Measurements from ENCODE around the gene PFKFB4.
"Not testable (repeated sequence)": the region's sequence is repeated elsewhere in the genome, so short reads cannot be mapped to it uniquely, and the experiment has no call there.

Gene PFKFB4

DNA sequence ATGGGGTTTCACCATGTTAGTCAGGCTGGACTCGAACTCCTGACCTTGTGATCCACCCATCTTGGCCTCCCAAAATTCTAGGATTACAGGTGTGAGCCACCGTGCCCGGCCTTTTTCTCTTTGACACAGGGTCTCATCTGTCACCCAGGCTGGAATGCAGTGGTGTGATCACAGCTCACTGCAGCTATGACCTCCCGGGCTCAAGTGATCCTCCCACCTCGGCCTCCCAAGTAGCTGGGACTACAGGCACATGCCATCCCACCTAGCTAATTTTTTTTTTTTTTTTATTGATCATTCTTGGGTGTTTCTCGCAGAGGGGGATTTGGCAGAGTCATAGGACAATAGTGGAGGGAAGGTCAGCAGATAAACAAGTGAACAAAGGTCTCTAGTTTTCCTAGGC lies 73.8 kb downstream of the PFKFB4 start:
- DNase-seq: not testable (repeated sequence)

DNA sequence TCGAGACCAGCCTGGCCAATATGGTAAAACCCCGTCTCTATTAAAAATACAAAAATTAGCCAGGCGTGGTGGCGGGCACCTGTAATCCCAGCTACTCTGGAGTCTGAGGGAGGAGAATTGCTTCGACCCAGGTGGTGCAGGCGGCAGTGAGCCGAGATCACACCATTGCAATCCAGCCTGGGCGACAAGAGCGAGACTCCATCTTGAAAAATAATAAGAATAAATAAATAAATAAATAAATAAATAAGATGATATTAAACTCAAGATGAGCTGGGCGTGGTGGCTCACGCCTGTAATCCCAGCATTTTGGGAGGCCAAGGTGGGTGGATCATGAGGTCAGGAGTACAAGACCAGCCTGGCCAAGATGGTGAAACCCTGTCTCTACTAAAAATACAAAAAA lies 75.7 kb downstream of the PFKFB4 start:
- not testable (repeated sequence) for DNase-seq

DNA sequence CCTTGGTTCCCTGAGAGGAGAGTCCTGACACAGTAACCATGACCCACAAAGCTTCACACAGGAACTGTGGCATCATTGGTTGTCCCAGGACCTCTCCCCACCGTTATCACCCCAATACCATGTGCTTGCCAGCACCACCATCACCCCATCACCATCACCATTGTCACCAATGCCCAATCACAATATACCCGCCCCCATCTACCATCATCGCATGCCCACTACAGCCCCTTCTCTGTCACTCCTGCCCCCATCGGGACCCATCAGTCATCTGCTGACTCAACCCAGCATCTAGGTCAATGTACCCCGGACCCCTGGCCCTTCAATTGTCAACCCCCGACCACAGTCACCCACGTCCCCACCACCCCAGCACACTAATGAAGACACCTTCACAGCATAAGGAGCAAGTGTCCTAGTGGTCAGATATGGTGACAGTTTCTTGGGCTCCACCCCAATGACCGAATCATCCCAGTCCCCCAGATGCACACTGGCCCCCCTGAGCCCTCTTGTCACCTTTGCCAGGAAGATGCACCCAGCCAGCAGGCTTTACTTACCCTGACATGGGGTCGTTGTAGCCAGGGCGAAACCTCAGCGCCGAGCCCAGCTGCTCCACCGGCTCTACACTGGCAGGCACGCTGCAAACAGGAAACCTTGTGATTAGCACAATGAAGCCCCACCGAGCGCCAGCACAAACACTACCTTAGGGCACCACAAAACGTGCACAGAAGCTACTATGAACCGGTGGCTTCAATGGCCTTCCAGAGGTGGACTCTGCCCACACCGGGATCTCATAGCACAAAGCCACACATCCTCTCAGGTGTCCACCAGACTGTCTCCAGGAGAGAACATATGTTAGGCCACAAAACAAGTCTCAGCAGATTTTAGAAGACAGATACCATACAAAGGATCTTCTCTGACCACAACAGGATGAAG lies 77.7 kb downstream of the PFKFB4 start:
- DNase-seq: peak; percentile 27

DNA sequence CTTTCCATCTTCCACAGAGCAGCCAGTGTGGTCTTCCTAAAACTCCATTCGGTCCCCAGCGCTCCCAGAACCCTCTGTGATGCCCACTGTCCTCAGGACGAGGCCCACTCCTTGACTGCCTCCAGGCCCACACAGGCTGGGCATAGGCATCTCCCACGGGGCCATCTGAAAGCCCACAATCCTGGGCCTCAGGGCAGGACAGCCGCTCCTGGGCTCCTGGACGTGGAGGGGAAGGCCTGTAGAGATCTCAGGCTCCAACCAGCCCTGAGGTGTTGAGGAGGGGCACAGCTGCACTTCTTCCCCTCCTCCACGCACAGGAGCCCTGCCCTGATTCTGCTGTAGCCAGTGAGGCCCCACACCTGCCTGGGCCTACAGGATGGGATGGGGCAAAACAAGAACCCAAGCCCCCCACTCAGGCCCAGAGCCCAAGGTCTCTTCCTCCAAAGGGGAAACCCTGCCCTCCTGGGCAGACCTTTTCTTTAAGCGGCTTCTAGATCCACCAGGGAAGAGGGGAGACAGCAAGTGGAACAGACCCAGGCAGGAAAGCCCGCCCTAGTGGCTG lies 78.6 kb downstream of the PFKFB4 start:
- no peak for DNase-seq

DNA sequence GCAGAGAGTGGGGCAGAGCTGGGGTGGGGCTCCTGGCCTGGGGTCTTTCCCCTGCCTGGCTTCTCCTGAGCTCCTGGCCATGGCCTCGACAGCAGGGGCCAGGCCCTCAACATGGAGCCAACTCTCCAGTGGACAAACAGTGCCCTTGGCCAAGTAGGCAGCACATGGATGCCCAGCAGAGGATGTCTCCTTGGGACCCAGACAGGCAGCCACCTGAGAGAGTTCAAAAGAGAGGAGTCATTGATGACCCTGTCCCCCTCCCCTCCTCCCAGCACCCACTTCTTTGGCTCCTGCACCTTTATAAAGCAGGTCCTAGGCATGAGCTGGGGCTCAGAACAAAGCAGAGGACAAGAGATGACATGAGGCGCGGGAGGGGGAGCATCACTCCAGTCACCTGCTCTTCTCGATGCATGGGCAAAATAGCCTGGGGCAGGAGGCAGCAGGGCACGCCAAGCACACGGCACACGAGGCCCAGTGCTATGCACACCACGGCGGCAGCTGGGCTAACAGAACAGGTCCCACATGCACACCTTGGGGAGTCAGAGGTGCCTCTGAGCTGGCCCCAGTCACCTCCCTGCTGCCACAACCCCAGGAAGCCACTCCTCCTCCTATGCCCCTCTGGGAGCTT lies 80.1 kb downstream of the PFKFB4 start:
- DNase-seq: no peak

DNA sequence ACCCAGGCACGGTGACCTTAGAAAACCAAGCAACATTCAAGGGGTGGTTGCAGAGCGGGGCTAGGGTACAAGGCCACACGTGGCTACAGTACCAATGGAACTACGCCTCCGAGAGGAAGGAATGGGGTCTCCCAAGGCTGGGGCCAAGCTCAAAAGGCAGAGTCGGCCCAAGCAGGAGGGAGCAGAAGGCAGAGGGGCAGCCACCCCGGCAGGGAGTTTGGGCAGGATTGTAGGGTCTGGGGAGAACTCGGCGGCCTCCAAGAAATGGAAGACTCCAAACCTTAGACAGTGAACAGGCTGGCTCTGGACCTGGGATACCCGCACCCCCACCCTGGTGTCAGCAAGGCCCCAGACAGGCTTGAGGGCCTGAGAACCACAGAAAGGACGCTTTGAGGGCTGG lies 81.4 kb downstream of the PFKFB4 start:
- no peak for DNase-seq

DNA sequence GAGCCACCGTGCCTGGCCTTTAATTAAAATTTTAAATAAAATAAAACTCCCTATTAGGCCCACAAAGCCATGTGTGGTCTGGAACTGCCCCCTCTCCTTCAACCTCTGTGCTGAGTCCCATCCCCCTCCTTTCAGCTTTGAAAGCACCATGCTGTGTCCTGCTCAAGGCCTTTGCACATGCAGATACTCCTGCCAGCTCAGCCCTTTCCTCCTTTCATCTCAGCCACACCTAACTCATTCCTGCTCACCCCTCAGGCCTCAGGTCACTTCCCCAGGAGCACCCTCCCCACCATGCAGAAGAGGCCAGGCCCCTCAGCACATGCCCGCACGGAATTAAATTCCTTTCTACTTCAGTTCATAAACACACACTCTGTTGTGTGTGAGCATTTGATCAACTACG lies 82.0 kb downstream of the PFKFB4 start:
- no peak for DNase-seq

DNA sequence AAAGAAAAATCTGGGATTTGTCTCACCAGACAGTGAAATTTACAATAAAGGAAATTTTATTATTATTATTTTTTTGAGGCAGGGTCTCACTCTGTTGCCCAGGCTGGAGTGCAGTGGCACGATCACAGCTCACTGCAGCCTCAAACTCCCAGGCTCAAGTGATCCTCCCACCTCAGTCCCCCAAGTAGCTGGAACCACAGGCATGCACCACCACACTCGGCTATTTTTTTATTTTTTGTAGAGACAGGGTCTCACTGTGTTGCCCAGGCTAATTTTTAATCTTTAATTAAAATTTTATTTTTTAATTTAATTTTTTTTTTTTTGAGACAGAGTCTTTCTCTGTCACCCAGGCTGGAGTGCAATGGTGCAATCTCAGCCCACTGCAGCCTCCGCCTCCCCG lies 82.6 kb downstream of the PFKFB4 start:
- DNase-seq: not testable (repeated sequence)

DNA sequence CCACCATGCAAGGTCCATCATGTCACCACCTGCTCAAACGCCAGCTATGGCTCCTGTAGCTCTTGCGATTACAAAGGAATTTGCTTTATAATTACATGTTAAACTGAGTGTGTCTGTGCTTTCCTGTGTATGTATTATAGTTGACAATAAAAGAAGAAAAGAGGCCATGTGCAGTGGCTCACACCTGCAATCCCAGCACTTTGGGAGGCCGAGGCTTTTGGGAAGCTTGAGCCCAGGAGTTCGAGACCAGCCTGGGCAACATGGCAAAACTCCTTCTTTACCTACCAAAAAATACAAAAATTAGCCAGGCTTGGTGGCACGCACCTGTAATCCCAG lies 83.0 kb downstream of the PFKFB4 start:
- no peak for DNase-seq

DNA sequence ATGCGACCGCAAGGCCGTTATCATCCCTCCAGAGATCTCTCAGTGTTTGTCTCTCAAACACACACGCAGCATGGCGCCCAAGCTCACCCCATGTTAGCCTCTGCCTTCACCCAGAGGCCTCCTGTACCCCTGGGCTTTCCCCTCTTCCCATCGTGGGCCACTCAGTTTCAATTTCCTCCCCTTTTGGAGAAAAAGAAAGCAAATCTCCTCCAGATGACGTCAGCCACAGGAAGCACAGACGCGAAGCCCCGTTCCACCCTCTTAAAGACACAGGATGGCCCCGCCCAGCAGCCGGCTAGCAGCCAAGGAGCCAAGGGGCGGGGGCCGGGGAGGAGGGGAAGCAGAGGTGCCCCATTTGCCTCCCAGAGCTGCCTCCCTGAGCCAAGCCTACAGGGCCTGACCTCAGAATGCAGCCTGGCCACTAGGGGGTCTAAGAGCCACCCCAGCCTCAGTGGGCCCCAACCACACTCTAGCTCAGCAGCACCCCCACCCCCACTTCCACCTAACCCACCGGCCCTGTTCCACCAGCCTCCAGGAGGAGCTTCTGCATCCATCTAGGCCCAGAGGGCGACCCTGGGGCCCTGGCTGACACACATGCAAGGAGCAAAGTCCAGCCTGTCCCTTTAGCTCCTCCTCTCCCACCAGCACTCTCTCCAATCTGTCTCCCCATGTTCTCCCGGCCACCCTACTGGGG lies 83.5 kb downstream of the PFKFB4 start:
- DNase-seq: peak; percentile 98

DNA sequence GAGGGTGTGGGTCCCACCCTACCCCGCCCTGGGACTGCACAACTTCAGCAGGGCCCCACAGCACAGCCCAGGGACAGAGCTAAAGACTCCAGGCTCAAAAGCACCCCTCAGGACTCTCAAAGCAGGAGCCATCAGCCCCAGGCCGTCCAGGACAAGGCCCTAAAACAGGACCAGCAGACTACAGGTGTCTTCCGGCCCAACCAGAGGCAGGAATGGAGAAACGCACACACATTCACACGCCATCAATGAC lies 84.0 kb downstream of the PFKFB4 start:
- DNase-seq: no peak

DNA sequence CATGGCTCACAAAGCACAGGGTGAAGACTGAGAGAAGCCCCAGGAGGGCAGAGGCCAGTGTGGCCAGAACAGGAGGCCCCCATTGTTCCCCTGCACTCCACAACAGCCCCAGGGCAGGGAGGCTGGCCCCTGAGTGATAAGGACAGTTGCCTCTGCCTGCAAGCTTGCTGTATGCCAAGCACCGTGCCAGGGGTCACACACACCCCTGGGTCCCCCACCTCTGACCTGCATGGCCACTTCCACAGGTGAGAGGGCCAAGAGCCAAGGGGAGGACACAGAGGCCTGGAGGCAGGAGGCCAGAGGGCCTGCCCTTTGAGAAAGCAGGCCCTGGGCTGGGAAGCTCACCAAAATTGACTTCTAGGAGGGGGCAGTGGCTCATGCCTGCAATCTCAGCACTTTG lies 86.3 kb downstream of the PFKFB4 start:
- no peak for DNase-seq

DNA sequence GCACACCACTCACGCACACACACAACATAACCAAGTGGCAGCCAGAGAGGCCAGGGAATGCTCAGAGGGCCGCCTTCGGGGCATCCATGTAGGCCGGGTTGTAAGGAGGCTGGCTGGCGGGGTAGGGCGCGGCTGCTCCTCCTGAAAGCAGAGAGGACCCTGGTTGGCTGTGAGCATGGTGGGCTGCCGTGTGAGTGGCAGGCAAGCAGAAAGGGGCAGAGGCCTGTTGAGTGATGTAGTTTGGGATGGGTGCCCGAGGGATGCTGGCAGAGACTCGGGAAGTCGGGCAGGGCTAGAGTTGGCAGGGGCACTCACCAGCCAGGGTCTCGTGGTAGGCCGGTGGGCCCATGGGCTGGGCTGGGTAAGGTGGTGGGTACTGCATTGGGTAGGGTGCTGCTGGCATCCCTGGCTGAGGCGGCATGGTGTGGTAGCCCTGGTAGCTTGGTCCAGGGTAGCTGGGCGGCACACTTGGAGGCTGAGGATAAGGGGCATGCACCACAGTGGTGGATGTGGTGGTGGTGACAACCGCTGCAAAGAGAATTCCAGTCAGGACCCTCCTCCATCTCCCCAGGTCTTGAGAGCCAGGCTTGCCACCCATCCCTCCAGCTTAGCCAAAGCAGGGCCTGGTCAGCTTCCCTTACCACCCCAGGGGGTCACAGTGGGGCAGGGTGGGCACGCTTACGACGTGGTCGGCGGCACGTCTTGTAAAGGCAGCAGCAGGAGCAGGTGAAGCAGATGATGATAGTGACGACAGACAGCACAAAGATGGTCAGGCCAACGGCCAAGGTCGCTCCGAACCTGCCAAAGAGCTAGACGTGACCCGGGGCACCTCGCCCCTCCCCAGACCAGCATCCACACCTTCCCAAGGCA lies 87.3 kb downstream of the PFKFB4 start:
- DNase-seq: no peak

DNA sequence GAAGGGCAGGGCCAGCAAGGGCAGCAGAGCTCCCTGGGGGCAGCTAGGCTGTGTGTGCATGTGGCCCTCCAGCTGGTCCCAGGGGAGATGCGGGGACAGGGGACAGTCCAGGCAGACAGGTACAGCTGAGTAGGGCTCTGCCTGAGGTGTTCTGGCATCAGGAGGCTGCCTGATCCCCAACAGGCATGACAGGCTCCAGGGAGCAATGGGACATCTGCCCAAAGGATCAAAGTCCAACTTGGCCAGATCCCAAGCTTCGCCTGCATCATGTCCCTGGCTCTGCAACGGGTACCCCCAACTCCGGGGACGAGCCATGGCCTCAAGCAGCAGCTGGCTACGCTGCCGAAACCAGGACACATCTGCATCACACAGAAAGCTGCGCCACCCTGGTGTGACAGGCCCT lies 88.3 kb downstream of the PFKFB4 start:
- DNase-seq: no peak
